Colonic mucosa (tissue), 4 donors: Measurements from ENCODE around the gene PRKCB. TPM values are rescaled to one million over a fixed set of nuclear protein-coding genes. Genes with fewer than 3 reads are reported as not detected.

Experiments used
- DNase-seq: peaks from one replicate; pipeline ENCODE4 v3.0.0-alpha.2; 2020
- H3K27ac ChIP-seq: fragments of 200-600 bp; one replicate; pipeline ENCODE4 v1.8.0; 2021
- H3K27me3 ChIP-seq: fragments of 200-600 bp; one replicate; pipeline ENCODE4 v1.8.0; 2021
- H3K36me3 ChIP-seq: fragments of 200-600 bp; one replicate; pipeline ENCODE4 v1.8.0; 2021
- H3K4me1 ChIP-seq: fragments of 200-600 bp; one replicate; pipeline ENCODE4 v1.8.0; 2021; ENCODE audit warnings: mild to moderate bottlenecking
- H3K4me3 ChIP-seq: fragments of 200-600 bp; one replicate; pipeline ENCODE4 v1.8.0; 2021
- H3K9ac ChIP-seq, 2 donors: one replicate each; pipeline ENCODE4 v1.7.0; 2013; ENCODE audit warnings: control low read depth in 2 of 2, low read depth in 2 of 2, low read length in 2 of 2
- H3K9me3 ChIP-seq: fragments of 200-600 bp; one replicate; pipeline ENCODE4 v1.8.0; 2021
- CTCF ChIP-seq: fragments of 200-600 bp; IDR thresholded peaks from one replicate; pipeline ENCODE4 v1.8.0; 2022; ENCODE audit warnings: antibody characterized with exemption, mild to moderate bottlenecking
- intact Hi-C: fragments of 100-400 bp; cut with DNase I; formaldehyde crosslinking; loops from one replicate; pipeline ENCODE4 v1.14.1; 2022
- total RNA-seq, 2 donors: library from RNA; stranded (reverse); fragmentation: NEBNext Ultra II Directional in 1 of 2; extraction: Animal tissue kit (Norgen Biotek cat#: 25700) in 1 of 2; gene quantifications; one replicate each; pipeline ENCODE4 v1.2.1, GENCODE V29; 2021
- donor health status: healthy.
- donor health status: DM: no; HTN: no; CAD: no.
- donor health status: DM: no; HTN: no; CAD: no.

Gene PRKCB
- total RNA-seq, 2 donors from 2014 or later: 2.5 to 10.7 TPM

GRCh38 chr16:24111724-24112302, 276.0 kb downstream of the PRKCB start:
- intact Hi-C loops: no loop called here
- Histone ChIP-seq H3K9me3 (no peaks in the 10 kb centered on the region), H3K4me3 (no peak overlapping the region), H3K4me1 (no peaks in the 10 kb centered on the region), H3K36me3 (no peaks in the 10 kb centered on the region), H3K27me3 (no peaks in the 10 kb centered on the region), H3K9ac (no peak overlapping the region), H3K27ac (no peak overlapping the region)
- DNase-seq: no peak
- no peak for TF ChIP-seq CTCF

DNA sequence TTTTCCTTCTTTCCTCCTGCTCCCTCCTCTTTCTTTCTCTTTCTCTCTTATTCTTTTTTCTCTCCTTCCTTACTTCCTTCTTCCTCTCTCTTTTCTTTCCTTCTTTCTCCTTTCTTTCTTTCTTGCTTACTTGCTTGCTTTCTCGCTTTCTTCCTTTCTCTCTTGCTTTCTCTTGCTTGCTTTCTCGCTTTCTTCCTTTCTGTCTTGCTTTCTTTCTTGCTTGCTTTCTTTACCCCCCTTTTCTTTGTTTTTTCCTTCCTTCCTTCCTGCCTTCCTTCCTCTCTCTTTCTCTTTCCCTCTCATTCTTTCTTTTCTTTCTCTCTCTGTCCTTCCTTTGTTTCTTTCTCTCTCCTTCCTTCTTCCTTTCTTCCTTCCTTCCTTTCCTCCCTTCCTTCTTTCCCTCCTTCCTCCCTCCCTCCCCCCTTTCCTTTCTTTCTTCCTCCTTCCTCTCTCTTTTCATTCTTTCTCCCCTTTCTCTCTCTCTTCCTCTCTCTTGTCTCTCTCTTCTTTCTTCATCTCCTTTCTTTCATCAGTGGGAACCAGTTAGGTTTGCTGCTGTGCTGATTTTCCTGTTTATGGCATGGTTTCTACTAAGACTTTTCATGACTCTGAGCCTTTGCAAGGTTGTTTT, 277.4 kb downstream of the PRKCB start:
- no peaks in the 10 kb centered on the region for H3K36me3 ChIP-seq
- no peak overlapping the region for H3K9ac ChIP-seq
- no peak for TF ChIP-seq CTCF
- no peaks in the 10 kb centered on the region for H3K27me3 ChIP-seq
- H3K27ac ChIP-seq: no peak overlapping the region
- no peak overlapping the region for H3K4me3 ChIP-seq
- H3K4me1 ChIP-seq: no peaks in the 10 kb centered on the region
- H3K9me3 ChIP-seq: no peaks in the 10 kb centered on the region
- DNase-seq: no peak
- intact Hi-C loops: no loop called here

- Histone ChIP-seq H3K27me3 (no peaks in the 10 kb centered on the region), H3K9ac (no peak overlapping the region), H3K36me3 (no peaks in the 10 kb centered on the region), H3K9me3 (no peaks in the 10 kb centered on the region), H3K4me1 (no peaks in the 10 kb centered on the region), H3K4me3 (no peak overlapping the region), H3K27ac (no peak overlapping the region)
- TF ChIP-seq CTCF: no peak
- intact Hi-C loops: no loop called here
- no peak for DNase-seq
These were observed 279.1 kb downstream of the PRKCB start for GRCh38 chr16:24114876-24115275.

DNA sequence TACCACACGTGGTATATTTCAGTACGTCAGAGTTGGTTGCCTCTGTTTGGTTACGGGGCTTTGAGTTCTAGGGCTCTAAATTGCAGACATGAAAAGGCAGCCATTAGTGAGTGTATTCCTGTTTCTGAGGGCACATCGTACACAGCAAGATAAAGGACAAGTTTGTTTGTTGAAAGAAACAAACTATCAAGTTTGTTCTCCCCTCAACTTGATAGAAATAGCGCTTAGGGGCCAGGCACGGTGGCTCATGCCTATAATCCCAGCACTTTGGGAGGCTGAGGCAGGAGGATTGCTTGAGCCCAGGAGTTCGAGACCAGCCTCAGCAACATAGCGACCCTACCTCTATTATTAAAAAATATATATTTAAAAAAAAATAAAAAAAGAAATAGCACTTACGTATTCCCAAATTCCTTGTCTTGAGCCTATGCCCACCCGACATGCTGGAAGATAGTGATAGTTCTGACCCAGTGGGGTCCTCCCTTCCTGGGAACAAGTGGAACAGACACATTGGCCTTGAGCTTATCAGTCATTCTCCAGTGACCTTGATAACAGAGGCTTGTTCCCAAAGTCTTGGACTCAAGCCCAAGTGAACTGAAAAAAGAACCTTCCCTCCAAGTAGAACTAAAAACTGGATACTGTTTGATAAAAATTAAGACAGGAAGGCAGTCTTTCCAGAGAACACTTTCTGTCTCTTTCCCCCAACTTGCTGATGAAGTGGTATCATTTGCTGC, 280.4 kb downstream of the PRKCB start:
- Histone ChIP-seq H3K9ac (no peak overlapping the region), H3K4me1 (no peaks in the 10 kb centered on the region), H3K27ac (no peak overlapping the region)

DNA sequence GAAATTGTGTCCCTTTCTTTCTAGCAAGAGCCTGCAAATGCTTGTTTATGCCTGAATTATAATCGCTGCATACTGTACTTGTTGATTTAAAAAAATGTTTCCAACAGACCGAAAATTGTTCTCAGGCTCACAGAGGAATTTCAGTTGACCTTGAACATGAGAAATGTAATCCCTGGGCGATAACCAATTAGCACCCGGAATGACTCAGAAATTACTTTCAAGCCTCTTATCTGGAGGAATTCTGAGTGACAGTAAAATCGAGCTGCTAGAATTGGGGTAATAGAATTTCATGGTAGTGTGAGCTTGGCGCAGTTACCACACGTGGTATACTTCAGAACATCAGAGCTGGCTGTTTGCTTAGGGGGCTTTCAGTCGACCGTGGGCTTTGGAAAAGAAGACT, 281.2 kb downstream of the PRKCB start:
- DNase-seq: no peak
- intact Hi-C loops: no loop called here
- H3K27ac ChIP-seq: no peak overlapping the region
- TF ChIP-seq CTCF: no peak
- no peaks in the 10 kb centered on the region for H3K36me3 ChIP-seq
- no peaks in the 10 kb centered on the region for H3K27me3 ChIP-seq
- no peak overlapping the region for H3K9ac ChIP-seq
- H3K4me1 ChIP-seq: no peaks in the 10 kb centered on the region
- no peaks in the 10 kb centered on the region for H3K9me3 ChIP-seq
- H3K4me3 ChIP-seq: no peak overlapping the region

More for the DNA sequence above, 280.4 kb downstream of the PRKCB start:
- H3K4me3 ChIP-seq: no peak overlapping the region
- TF ChIP-seq CTCF: no peak
- DNase-seq: no peak
- no peaks in the 10 kb centered on the region for H3K9me3 ChIP-seq
- H3K36me3 ChIP-seq: no peaks in the 10 kb centered on the region
- H3K27me3 ChIP-seq: no peaks in the 10 kb centered on the region
- intact Hi-C loops: no loop called here
